ENCODE data around the gene XYLT2.
"Not testable (repeated sequence)": the region's sequence is repeated elsewhere in the genome, so short reads cannot be mapped to it uniquely, and the experiment has no call there.

Gene XYLT2

GRCh38 chr17:50345432-50346312 is at the start of gene XYLT2:
Gene XYLT2 (plus strand): TSS chr17:50346126. CDS start chr17:50346141, 15 bp downstream.
- DNase-seq = peak; percentile 94

GRCh38 chr17:50297407-50297865 is 48.5 kb upstream of the XYLT2 start:
- DNase-seq = peak; percentile 89

GRCh38 chr17:50298018-50298417 is 47.9 kb upstream of the XYLT2 start:
- DNase-seq = no peak

- no peak for DNase-seq
These were observed 46.1 kb upstream of the XYLT2 start for GRCh38 chr17:50299776-50300175.

DNA sequence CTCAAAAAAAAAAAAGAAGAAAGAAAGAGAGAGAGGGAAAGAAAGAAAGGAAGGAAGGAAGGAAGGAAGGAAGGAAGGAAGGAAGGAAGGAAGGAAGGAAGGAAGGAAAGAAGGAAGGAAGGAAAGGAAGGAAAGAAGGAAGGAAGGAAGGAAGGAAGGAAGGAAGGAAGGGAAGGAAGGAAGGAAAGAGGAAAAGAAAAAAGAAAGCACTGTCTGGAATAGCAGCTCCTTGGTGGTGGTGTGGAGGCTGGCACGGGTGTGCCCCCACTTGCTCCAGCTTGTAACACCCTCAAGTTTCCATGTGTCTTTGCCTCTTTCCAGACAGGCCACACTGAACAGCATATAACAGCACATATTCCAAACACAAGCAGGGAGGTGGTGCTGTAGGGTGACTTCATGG is 45.1 kb upstream of the XYLT2 start:
- DNase-seq = not testable (repeated sequence)

- DNase-seq = peak; percentile 46
These were observed 43.9 kb upstream of the XYLT2 start for GRCh38 chr17:50301891-50302584.

DNA sequence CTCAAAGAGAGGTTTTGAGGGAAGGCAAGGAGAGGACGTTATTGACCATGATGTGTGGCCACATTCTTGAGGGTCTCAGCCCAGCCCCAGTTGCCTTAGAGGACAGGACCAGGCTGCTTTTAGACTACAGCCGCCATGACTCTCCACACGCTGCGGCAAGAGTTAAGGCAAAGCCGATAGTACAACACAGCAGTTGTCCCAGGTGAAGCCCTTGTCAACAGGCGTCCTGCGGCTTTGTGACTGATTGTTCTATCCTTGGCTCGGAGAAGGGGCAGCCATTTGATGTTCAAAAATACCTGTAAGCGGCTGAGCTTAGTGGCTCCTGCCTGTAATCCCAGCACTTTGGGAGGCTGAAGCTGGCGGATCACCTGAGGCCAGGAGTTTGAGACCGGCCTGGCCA is 42.9 kb upstream of the XYLT2 start:
- no peak for DNase-seq

DNA sequence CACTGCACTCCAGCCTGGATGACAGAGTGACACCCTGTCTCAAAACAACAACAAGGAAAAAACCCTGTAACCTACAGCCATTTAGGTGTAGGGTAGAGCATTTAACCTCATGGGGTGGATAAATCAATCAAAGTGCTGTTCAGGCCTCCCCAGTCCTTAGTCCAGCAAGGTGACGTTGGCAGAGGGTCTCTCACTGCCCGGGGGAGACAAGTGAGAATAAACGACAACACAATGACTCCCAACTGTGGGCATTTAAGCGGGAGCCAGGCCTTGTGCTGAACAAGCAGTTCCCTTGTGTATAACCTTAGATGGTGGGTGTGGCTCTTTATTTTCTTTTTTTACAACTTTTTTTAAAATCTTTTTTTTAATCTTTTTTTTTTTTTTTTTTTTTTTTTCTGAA is 42.3 kb upstream of the XYLT2 start:
- DNase-seq = no peak

- no peak for DNase-seq
These were observed 41.0 kb upstream of the XYLT2 start for GRCh38 chr17:50304781-50305404.

- DNase-seq = no peak
These were observed 38.3 kb upstream of the XYLT2 start for GRCh38 chr17:50307654-50308053.

DNA sequence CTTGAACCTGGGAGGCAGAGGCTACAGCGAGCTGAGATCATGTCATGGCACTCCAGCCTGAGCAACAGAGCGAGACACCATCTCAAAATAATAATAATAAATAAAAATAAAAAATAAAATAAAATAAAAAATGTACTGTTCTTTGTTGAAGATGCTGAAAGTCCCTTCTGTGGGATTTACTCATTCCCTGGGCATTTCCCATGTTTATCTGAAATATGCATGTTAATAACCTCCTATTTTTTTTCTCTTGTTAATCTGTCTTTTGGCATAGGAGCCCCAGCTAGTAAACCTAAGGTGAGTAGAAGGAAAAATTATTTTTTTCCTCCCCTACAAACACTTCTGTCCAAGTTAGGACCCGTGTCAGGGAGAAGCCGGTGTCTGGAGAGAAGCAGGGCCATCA is 37.3 kb upstream of the XYLT2 start:
- DNase-seq = no peak

DNA sequence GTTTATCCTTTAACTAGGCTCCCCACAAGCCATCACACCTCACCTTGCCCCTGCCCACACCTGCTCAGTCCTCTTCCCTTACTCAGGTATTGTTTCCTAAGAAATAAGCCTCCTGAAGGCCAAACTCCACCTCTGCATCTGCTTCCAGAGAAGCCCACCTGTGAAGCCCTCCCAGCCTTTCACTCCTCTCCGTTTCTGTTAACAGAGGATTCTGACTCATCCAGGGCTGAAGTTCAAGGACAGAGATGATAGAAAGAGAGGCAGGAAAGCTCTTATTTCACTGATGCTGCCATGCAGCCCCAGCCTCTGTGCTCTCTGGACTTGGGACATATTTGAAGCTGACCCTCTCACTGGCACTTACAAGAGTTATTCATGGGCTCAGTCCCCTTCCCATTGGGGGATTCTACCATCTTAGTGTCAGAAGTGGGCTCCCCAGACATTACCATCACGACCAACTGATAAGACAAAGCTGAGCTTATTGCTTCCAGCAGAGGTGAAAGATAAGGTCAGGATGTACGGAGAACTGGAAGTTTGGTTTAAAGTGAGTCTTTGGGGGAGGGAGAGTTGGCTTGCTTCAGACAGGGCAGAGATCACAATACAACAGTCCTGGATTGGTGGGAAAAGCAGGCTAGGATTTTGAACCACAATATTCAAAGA is 35.3 kb upstream of the XYLT2 start:
- no peak for DNase-seq

GRCh38 chr17:50311112-50311460 is 34.8 kb upstream of the XYLT2 start:
- DNase-seq = peak; percentile 44

- no peak for DNase-seq
These were observed 34.4 kb upstream of the XYLT2 start for GRCh38 chr17:50311483-50311882.

DNA sequence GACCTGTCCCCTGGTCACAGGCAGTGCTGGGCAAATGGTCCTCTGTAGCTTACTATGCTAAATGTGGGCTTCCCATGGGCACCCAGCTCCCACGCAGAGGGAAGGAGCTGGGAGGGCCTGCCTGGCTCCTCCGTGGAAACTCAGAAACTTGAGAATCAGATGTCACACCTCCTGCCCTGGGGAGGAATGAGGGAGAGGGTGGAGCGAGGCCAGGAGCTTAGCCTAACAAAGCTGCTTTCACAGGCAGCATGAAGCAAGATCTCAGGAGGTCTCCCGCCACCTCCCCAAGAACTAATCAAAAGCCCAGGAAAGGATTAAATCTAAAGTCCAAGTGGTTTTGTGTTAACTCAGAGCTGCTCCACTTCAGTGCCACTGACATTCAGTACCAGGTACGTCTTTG is 33.6 kb upstream of the XYLT2 start:
- no peak for DNase-seq

- DNase-seq = no peak
These were observed 31.4 kb upstream of the XYLT2 start for GRCh38 chr17:50314456-50315011.

GRCh38 chr17:50316016-50316587 is 29.8 kb upstream of the XYLT2 start:
- DNase-seq = no peak

GRCh38 chr17:50316660-50317059 is 29.3 kb upstream of the XYLT2 start:
- DNase-seq = not testable (repeated sequence)

DNA sequence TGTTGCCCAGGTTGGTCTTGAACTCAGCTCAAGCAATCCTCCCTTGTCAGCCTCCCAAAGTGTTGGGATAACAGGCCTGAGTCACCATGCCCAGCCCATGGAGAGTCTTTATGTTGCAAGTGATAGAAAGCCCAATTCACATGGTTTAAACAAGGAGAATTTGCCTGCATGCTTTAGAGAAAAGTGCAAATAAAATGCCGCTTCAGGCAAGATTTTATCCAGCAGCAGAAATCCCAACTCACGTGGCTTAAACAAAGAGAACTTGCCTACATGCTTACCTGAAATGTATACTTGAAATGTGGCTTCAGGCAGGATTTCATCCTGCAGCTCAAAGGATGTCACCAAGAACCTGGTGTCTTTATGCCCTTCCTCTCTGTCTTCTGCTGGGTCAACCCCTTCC is 28.8 kb upstream of the XYLT2 start:
- no peak for DNase-seq

DNA sequence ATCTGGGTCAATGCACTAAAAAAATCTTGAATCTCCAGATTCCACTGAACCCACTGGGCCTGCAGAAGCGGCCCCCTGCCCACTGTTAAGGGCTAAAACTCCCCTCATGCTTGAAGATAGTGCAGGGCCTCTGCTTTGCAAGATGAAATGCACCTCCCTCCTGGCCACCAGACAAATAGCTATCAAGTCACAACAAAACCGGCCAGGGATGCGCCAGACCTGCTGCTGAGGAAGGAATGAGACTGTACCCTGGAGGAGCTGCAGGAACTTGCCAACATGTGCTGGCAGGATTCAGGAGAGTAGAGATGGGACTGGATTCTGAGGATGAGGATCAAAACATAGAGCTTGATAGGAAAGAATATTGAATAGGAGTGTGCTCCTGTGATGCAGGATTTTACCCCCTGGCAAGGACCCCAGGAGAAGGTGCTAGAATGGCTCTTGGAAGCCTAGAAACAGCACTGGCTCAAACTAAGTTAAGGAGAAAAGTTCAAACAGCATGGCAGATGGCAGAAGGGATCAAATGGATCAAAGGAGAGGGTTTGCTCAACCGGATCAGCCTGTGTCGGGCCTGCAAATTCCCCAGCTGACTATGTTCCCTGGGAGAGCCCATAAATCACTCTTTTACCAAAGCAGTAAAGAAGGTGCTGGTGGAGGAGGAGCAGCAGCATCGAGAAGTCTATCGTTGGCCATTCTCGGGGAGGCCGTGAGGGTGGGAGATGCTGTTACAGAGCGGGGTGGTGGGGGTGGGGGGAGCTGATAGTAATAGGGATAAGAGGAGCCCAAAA is 27.2 kb upstream of the XYLT2 start:
- no peak for DNase-seq

DNA sequence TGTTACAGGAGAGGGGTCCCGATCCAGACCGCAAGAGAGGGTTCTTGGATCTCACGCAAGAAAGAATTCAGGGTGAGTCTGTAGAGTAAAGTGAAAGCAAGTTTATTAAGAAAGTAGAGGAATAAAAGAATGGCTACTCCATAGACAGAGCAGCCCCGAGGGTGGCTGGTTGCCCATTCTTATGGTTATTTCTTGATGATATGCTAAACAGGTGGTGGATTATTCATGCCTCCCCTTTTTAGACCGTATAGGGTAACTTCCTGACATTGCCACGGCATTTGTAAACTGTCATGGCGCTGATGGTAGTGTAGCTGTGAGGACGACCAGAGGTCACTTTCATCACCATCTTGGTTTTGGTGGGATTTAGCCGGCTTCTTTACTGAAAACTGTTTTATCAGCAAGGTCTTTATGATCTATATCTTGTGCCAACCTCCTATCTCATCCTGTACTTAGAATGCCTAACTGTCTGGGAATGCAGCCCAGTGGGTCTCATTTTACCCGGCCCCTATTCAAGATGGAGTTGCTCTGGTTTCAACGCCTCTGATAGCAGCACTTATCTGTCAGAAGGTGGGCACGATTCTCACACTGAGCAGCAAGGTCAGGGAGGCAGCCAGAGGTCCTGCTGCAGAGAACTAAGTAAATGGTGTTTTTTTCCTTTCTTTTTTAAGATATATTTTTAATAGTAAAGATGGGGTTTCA is 26.5 kb upstream of the XYLT2 start:
- DNase-seq = no peak

Data from activated CD4-positive, alpha-beta T cell treated with anti-CD3 and anti-CD28 coated beads, Interleukin-2, Interleukin-6, amounts not matched to agents 100 ng/mL and 50 ng/mL, durations not matched to agents 16 hours and 8 hours (primary cell).